ENCODE measurements around the gene SUOX. TPM values are rescaled to one million over a fixed set of nuclear protein-coding genes. Genes with fewer than 3 reads are reported as not detected.

The SUOX gene
- total RNA-seq, 1 donor from 2014 or later = 44.8 TPM

- no peak for DNase-seq (ENCODE audit: low spot score, unreplicated experiment)
- H3K27ac Mint-ChIP-seq = peak overlapping the region; percentile 78
Measured at GRCh38 chr12:56029166-56029519, 32.1 kb downstream of the SUOX start.

GRCh38 chr12:56029666-56030293 is 32.7 kb downstream of the SUOX start:
- no peak overlapping the region for H3K4me3 Mint-ChIP-seq (ENCODE audit: low read depth)
- peak overlapping the region; percentile 78 for H3K27ac Mint-ChIP-seq
- H3K27me3 Mint-ChIP-seq = no peaks in the 10 kb centered on the region
- peak; percentile 76 for TF ChIP-seq CTCF (IDR thresholded peaks at IDR 0.05; ENCODE audit: unreplicated experiment)
- peaks cover 29% of the 10 kb centered on the region for H3K36me3 Mint-ChIP-seq (ENCODE audit: insufficient read depth)
- H3K9me3 Mint-ChIP-seq (ENCODE audit: low read depth) = no peaks in the 10 kb centered on the region
- peaks cover 6% of the 10 kb centered on the region for H3K4me1 Mint-ChIP-seq (ENCODE audit: low read depth)
- peak; percentile 15 for DNase-seq (ENCODE audit: low spot score, unreplicated experiment)

More at GRCh38 chr12:56029166-56029519, 32.1 kb downstream of the SUOX start:
- TF ChIP-seq CTCF (IDR thresholded peaks at IDR 0.05; ENCODE audit: unreplicated experiment) = no peak
- Mint-ChIP-seq H3K4me3 (ENCODE audit: low read depth) (no peak overlapping the region), H3K9me3 (ENCODE audit: low read depth) (no peaks in the 10 kb centered on the region), H3K36me3 (ENCODE audit: insufficient read depth) (peaks cover 29% of the 10 kb centered on the region), H3K4me1 (ENCODE audit: low read depth) (peaks cover 6% of the 10 kb centered on the region), H3K27me3 (no peaks in the 10 kb centered on the region)

GRCh38 chr12:56031987-56032386 is 34.9 kb downstream of the SUOX start:
- peaks cover 6% of the 10 kb centered on the region for H3K4me1 Mint-ChIP-seq (ENCODE audit: low read depth)
- H3K9me3 Mint-ChIP-seq (ENCODE audit: low read depth) = no peaks in the 10 kb centered on the region
- no peak for TF ChIP-seq CTCF (IDR thresholded peaks at IDR 0.05; ENCODE audit: unreplicated experiment)
- no peak overlapping the region for H3K4me3 Mint-ChIP-seq (ENCODE audit: low read depth)
- H3K36me3 Mint-ChIP-seq (ENCODE audit: insufficient read depth) = peaks cover 35% of the 10 kb centered on the region
- no peak overlapping the region for H3K27ac Mint-ChIP-seq
- H3K27me3 Mint-ChIP-seq = no peaks in the 10 kb centered on the region
- no peak for DNase-seq (ENCODE audit: low spot score, unreplicated experiment)

GRCh38 chr12:56034586-56035332 is 37.7 kb downstream of the SUOX start:
- no peaks in the 10 kb centered on the region for H3K27me3 Mint-ChIP-seq
- no peaks in the 10 kb centered on the region for H3K9me3 Mint-ChIP-seq (ENCODE audit: low read depth)
- peaks cover 2% of the 10 kb centered on the region for H3K4me1 Mint-ChIP-seq (ENCODE audit: low read depth)
- H3K27ac Mint-ChIP-seq = no peak overlapping the region
- no peak for TF ChIP-seq CTCF (IDR thresholded peaks at IDR 0.05; ENCODE audit: unreplicated experiment)
- H3K4me3 Mint-ChIP-seq (ENCODE audit: low read depth) = no peak overlapping the region
- DNase-seq (ENCODE audit: low spot score, unreplicated experiment) = no peak
- H3K36me3 Mint-ChIP-seq (ENCODE audit: insufficient read depth) = peaks cover 24% of the 10 kb centered on the region

GRCh38 chr12:56037161-56037560 is 40.1 kb downstream of the SUOX start:
- Mint-ChIP-seq H3K9me3 (ENCODE audit: low read depth) (no peaks in the 10 kb centered on the region), H3K36me3 (ENCODE audit: insufficient read depth) (peaks cover 15% of the 10 kb centered on the region), H3K4me3 (ENCODE audit: low read depth) (no peak overlapping the region), H3K27me3 (no peaks in the 10 kb centered on the region), H3K4me1 (ENCODE audit: low read depth) (peaks cover 9% of the 10 kb centered on the region), H3K27ac (no peak overlapping the region)
- no peak for DNase-seq (ENCODE audit: low spot score, unreplicated experiment)
- no peak for TF ChIP-seq CTCF (IDR thresholded peaks at IDR 0.05; ENCODE audit: unreplicated experiment)

Measured in progenitor cell of endocrine pancreas (in vitro differentiated cells).